ENCODE data around the gene TBX1.

- TF ChIP-seq GATA3 (IDR thresholded peaks at IDR 0.05; ENCODE audit: low read depth, low read length) (no peak), GATA2 (IDR thresholded peaks at IDR 0.05; ENCODE audit: low read depth, low read length) (no peak)
Measured at GRCh38 chr22:19724927-19725661, 35.5 kb upstream of the TBX1 start.
